ENCODE measurements around the gene ENAH.

DNA sequence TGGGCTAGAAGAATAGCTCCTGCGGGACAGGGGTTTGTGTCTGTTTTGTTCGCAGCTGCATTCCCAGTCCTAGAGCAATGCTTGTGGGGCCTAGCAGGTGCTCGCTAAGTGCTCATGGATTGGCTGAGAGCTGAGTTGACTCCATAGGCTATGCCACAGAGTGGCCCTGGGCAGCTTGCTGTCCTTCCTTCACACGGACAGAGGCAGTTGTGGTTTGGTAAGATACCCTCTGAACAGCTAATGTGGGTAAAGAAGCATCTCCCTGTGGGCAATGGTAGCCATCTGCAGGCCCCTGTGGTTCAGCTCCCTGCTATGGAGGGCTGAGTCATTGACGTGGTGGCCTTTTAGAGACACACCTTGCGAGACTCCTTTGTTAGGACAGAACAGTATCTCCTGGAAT lies 201.6 kb downstream of the ENAH start:
- TF ChIP-seq, protein P1, sequence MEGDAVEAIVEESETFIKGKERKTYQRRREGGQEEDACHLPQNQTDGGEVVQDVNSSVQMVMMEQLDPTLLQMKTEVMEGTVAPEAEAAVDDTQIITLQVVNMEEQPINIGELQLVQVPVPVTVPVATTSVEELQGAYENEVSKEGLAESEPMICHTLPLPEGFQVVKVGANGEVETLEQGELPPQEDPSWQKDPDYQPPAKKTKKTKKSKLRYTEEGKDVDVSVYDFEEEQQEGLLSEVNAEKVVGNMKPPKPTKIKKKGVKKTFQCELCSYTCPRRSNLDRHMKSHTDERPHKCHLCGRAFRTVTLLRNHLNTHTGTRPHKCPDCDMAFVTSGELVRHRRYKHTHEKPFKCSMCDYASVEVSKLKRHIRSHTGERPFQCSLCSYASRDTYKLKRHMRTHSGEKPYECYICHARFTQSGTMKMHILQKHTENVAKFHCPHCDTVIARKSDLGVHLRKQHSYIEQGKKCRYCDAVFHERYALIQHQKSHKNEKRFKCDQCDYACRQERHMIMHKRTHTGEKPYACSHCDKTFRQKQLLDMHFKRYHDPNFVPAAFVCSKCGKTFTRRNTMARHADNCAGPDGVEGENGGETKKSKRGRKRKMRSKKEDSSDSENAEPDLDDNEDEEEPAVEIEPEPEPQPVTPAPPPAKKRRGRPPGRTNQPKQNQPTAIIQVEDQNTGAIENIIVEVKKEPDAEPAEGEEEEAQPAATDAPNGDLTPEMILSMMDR (IDR thresholded peaks at IDR 0.05): no peak
- TF ChIP-seq POLR2A (IDR thresholded peaks at IDR 0.05) (no peak), EP300 (IDR thresholded peaks at IDR 0.05) (no peak)
